Lung (tissue), 12 donors: ENCODE results near the gene EML1. TPM values are rescaled to one million over a fixed set of nuclear protein-coding genes. Genes with fewer than 3 reads are reported as not detected.

Experiments
- ATAC-seq: fragments of 200-7000 bp; cut with Tn5 transposase; one replicate; pipeline ENCODE4 v1.9.1; 2020; ENCODE audit warnings: moderate number of reproducible peaks; ENCODE audit not compliant: insufficient read depth, low FRiP score
- DNase-seq, 3 donors: peaks; one replicate each; pipeline ENCODE4 v3.0.0-alpha.2; 2013 to 2017
- H3K27ac ChIP-seq, 2 donors: one replicate each; pipeline ENCODE4 v1.5.1; 2013; ENCODE audit warnings: mild to moderate bottlenecking in 2 of 2, moderate library complexity in 2 of 2, control low read depth in 1 of 2, inconsistent platforms in 1 of 2, low read depth in 1 of 2, low read length in 1 of 2
- H3K27me3 ChIP-seq, 3 donors: one replicate each; pipeline ENCODE4 v1.5.1; 2013; ENCODE audit warnings: low read length in 2 of 3; ENCODE audit not compliant: control insufficient read depth in 3 of 3, insufficient read depth in 3 of 3
- H3K36me3 ChIP-seq, 4 donors: one replicate each; pipeline ENCODE4 v1.5.1; 2013; ENCODE audit warnings: low read length in 4 of 4, mild to moderate bottlenecking in 1 of 4, moderate library complexity in 1 of 4; ENCODE audit not compliant: control insufficient read depth in 4 of 4, insufficient read depth in 4 of 4
- H3K4me1 ChIP-seq, 5 donors: one replicate each; pipeline ENCODE4 v1.5.1; 2013; ENCODE audit warnings: low read length in 5 of 5, mild to moderate bottlenecking in 2 of 5, moderate library complexity in 1 of 5; ENCODE audit not compliant: control insufficient read depth in 5 of 5, insufficient read depth in 5 of 5
- H3K4me3 ChIP-seq: one replicate; pipeline ENCODE4 v1.5.1; 2013; ENCODE audit warnings: mild to moderate bottlenecking, control low read depth, moderate library complexity
- H3K9ac ChIP-seq, 2 donors: one replicate each; pipeline ENCODE4 v1.5.1; 2013; ENCODE audit warnings: low read length in 2 of 2, control low read depth in 1 of 2; ENCODE audit not compliant: insufficient read depth in 1 of 2
- H3K9me3 ChIP-seq, 4 donors: one replicate each; pipeline ENCODE4 v1.5.1; 2013; ENCODE audit warnings: low read length in 3 of 4, mild to moderate bottlenecking in 1 of 4, moderate library complexity in 1 of 4; ENCODE audit not compliant: control insufficient read depth in 4 of 4, insufficient read depth in 3 of 4
- CTCF ChIP-seq: IDR thresholded peaks from 2 replicates; pipeline ENCODE4 v1.5.1; 2012; ENCODE audit warnings: mild to moderate bottlenecking; ENCODE audit errors: control extremely low read depth, extremely low read depth
- WGBS, 2 donors: extraction: QIAGEN DNeasy Blood & Tissue Kit; methylation state at CpG; one replicate each; pipeline ENCODE4 v1.1.7; 2013; 5-methylcytosine and 5-hydroxymethylcytosine counted together
- polyA plus RNA-seq, 2 donors: library from polyadenylated mRNA; stranded (reverse); fragments of 200-250 nt; gene quantifications; one replicate each; pipeline ENCODE4 v1.2.1, GENCODE V29; 2013
- total RNA-seq, 2 donors: library from RNA; depleted of rRNA in 1 of 2; stranded (reverse); fragments of >200 nt in 1 of 2; gene quantifications; one replicate each; pipeline ENCODE4 v1.2.1, GENCODE V29; 2014 to 2021
- donor health status: control.
- donor health status: control.
- donor health status: Bipolar disorder and iron deficiency.
- donor health status: healthy.
- donor health status: DM: yes; HTN: yes; CAD: no.

Gene EML1
- total and polyA plus RNA-seq, 4 donors = 6.7 to 88.0 (median 22.8) TPM

GRCh38 chr14:99821519-99822508 lies 28.6 kb downstream of the EML1 start:
- DNase-seq (no peak), ATAC-seq (no peak)
- Histone ChIP-seq H3K4me3 (no peak overlapping the region), H3K27ac (peak overlapping the region in 1 of 2 donors; percentile 28), H3K9ac (no peak overlapping the region), H3K27me3 (no peaks in the 10 kb centered on the region), H3K36me3 (peaks cover 0 to 2% (median 0%) of the 10 kb centered on the region in 4 donors), H3K4me1 (peaks cover 0 to 5% (median 0%) of the 10 kb centered on the region in 5 donors), H3K9me3 (no peaks in the 10 kb centered on the region)
- 24 to 33% methylated on average over 8 of the region's 8 CpGs for WGBS, 2 donors
- TF ChIP-seq CTCF = no peak

GRCh38 chr14:99822800-99823455 lies 29.7 kb downstream of the EML1 start:
- TF ChIP-seq CTCF = no peak
- Histone ChIP-seq H3K27me3 (no peaks in the 10 kb centered on the region), H3K4me3 (no peak overlapping the region), H3K36me3 (peaks cover 0 to 2% (median 0%) of the 10 kb centered on the region in 4 donors), H3K27ac (no peak overlapping the region), H3K9ac (no peak overlapping the region), H3K4me1 (peaks cover 0 to 5% (median 0%) of the 10 kb centered on the region in 5 donors), H3K9me3 (no peaks in the 10 kb centered on the region)
- WGBS, 2 donors = 88 to 89% methylated on average over 18 of the region's 18 CpGs
- no peak for DNase-seq
- ATAC-seq = no peak

- no peak overlapping the region for H3K4me3 ChIP-seq
- ATAC-seq (no peak), DNase-seq (no peak)
- no peak overlapping the region for H3K27ac ChIP-seq
- no peak for TF ChIP-seq CTCF
- H3K4me1 ChIP-seq = peaks cover 0 to 2% (median 0%) of the 10 kb centered on the region in 5 donors
- H3K9ac ChIP-seq = no peak overlapping the region
- 92 to 93% methylated on average over 2 of the region's 2 CpGs for WGBS, 2 donors
- H3K27me3 ChIP-seq = no peaks in the 10 kb centered on the region
- H3K9me3 ChIP-seq = no peaks in the 10 kb centered on the region
- peaks cover 0 to 2% (median 0%) of the 10 kb centered on the region in 4 donors for H3K36me3 ChIP-seq
Measured at GRCh38 chr14:99824776-99825175, 31.6 kb downstream of the EML1 start.
